SK-N-MC (cell line): Measurements from ENCODE around the gene CLDN8.

Experiments used
- DNase-seq: peaks from one replicate; pipeline ENCODE4 v3.0.0-alpha.2; 2011; ENCODE audit warnings: low read depth, low spot score
- H3K27ac ChIP-seq: fragments of 200-600 bp; sonication (generic); 2 replicates; pipeline ENCODE4 v1.5.1; 2016; ENCODE audit warnings: mixed run types
- H3K36me3 ChIP-seq: fragments of 200-600 bp; sonication (generic); 2 replicates; pipeline ENCODE4 v1.6.1; 2017; ENCODE audit warnings: antibody characterized with exemption, low read length, mixed read lengths; ENCODE audit not compliant: insufficient read depth
- H3K4me3 ChIP-seq: fragments of 200-600 bp; sonication (generic); 2 replicates; pipeline ENCODE4 v1.5.1; 2016
- H3K9ac ChIP-seq: fragments of 200-600 bp; sonication (generic); 2 replicates; pipeline ENCODE4 v1.8.0; 2017; ENCODE audit warnings: mixed run types, mixed read lengths; ENCODE audit not compliant: insufficient read length
- H3K9me3 ChIP-seq: fragments of 200-600 bp; sonication (generic); 2 replicates; pipeline ENCODE4 v1.6.1; 2017; ENCODE audit warnings: low read depth, mild to moderate bottlenecking, antibody characterized with exemption, low read length, moderate library complexity, mixed read lengths
- EZH2 ChIP-seq: fragments of 200-600 bp; sonication (generic); IDR thresholded peaks from one replicate; pipeline ENCODE4 v1.6.1; 2017; ENCODE audit warnings: antibody characterized with exemption
- FOXP2 ChIP-seq: optimal IDR thresholded peaks from 2 replicates; pipeline ENCODE3; 2011; ENCODE audit warnings: mild to moderate bottlenecking, moderate library complexity; ENCODE audit not compliant: insufficient read depth; ENCODE audit errors: extremely low read length, control extremely low read depth
- POLR2AphosphoS5 ChIP-seq: IDR thresholded peaks from 2 replicates; pipeline ENCODE4 v1.6.1; 2012; ENCODE audit warnings: mild to moderate bottlenecking, low read depth, low read length, borderline replicate concordance

The CLDN8 gene

DNA sequence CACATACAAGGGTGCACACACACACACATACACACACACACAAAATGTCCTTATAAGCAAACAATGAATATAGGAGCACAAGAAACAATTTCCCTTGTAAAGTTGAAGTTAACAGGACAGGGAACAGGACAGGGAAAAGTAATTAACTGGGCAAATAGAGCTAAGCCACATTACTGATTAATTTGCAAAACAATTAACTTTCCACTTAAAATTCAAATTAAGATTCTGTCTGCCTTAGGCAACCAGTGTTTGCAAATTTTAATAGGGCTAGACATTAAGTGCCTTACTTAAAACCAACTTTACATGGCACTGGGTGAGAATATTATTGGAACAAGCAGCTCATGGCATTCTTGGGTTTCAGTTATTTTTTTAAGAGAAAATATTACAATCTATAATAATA lies 6.8 kb upstream of the CLDN8 start:
- Histone ChIP-seq H3K9ac (no peak overlapping the region), H3K9me3 (no peaks in the 10 kb centered on the region), H3K36me3 (no peaks in the 10 kb centered on the region), H3K27ac (no peak overlapping the region), H3K4me3 (no peak overlapping the region)
- TF ChIP-seq POLR2AphosphoS5, result no peak
- TF ChIP-seq EZH2, result no peak
- DNase-seq, result no peak

DNA sequence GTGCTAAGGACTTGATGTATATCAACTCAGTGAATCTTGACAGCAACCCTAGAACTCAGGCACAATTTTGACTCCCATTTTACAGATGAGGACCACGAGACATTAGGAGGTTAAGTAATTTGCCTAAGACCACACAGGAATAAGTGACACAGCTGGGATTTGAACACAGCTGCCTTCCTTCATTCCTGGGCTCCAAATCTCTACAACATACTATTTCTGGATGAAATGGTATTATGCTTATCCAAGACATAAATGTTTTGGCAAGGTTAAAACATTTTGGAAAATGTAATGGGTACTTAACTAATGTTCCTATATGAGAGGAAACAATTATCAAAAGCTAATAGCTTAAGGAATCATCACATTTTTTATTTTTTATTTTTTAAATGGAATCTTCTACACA lies 4.8 kb downstream of the CLDN8 start:
- H3K27ac ChIP-seq, result no peak overlapping the region
- no peak for DNase-seq
- no peaks in the 10 kb centered on the region for H3K36me3 ChIP-seq
- no peak overlapping the region for H3K9ac ChIP-seq
- TF ChIP-seq POLR2AphosphoS5 (no peak), FOXP2 (no peak), EZH2 (no peak)
- no peak overlapping the region for H3K4me3 ChIP-seq
- no peaks in the 10 kb centered on the region for H3K9me3 ChIP-seq

DNA sequence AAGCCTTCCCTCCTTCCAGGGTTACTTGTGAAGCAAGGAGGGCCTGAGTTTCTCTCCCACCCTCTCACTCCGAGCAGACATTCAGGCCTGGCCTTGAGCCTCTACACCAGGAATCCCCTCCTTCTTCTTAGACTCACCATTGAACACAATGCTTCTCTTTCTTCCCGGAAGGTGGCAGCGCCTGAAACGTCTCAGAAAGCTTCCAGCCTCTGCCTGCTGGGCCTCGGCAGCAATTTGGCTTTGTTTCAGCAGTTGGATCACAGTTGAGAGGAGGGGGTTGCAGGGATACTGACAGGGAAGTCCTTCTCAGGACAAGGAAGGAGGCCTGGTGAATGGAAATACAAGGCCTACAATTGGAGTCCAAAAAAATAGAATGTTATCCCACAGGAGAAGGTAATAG lies 6.3 kb downstream of the CLDN8 start:
- H3K27ac ChIP-seq, result no peak overlapping the region
- H3K9ac ChIP-seq, result no peak overlapping the region
- TF ChIP-seq POLR2AphosphoS5 (no peak), EZH2 (no peak)
- no peaks in the 10 kb centered on the region for H3K36me3 ChIP-seq
- H3K9me3 ChIP-seq, result no peaks in the 10 kb centered on the region
- DNase-seq, result no peak
- no peak overlapping the region for H3K4me3 ChIP-seq

DNA sequence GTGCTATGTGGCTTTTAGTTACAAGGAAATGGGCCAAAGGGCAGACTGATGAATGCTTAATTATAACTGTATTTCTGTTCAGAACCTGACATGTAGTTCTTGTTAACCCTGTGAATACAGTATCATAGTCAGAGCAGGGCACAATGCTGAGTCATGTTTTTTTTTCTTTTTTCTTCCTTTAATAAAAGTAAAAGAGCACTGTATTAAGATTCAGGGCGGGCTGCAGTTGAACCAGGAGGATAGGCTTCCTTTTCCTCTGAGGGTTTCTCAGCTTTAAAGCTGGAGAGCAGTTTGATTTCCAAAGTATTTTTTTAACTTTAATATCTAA lies 8.7 kb downstream of the CLDN8 start:
- Histone ChIP-seq H3K4me3 (no peak overlapping the region), H3K27ac (peak overlapping the region; percentile 38; the same call in 1 of the 2 replicates), H3K9me3 (no peaks in the 10 kb centered on the region), H3K36me3 (no peaks in the 10 kb centered on the region), H3K9ac (no peak overlapping the region)
- DNase-seq, result no peak
- TF ChIP-seq FOXP2, result no peak

DNA sequence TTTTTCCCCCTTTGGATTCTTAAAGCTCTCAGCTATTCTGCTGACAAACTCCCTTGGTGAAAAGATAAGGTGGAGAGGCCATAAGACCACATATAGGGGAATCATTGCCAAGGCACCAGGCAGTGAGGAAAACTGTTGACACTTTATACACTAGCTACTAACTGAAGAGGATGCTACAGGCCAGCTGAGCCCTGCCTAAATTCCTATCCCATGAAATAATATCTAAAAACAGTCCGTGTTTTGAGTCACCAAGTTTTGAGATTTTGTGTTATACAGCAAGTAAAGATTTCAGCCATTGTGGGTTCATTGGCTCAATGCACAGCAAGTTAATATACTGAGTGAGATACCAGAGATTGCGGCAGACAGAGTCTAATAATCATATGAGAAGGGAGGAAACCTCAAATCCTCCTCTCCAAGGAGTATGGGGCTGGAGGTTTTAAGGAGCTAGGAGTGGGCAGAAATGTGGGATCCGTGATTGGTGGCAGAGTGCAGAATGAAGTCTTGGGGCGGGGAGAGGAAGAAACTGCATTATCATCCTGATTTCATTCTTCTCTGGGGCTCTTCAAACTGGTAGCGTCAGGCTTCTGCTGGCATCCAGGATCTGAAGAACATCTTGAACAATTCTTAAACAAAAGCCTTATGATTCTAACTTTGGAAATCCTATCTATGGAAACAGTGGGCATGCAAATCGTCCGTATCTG lies 9.2 kb downstream of the CLDN8 start:
- peak overlapping the region; percentile 38; the same call in 1 of the 2 replicates for H3K27ac ChIP-seq
- peak; percentile 6 for DNase-seq

DNA sequence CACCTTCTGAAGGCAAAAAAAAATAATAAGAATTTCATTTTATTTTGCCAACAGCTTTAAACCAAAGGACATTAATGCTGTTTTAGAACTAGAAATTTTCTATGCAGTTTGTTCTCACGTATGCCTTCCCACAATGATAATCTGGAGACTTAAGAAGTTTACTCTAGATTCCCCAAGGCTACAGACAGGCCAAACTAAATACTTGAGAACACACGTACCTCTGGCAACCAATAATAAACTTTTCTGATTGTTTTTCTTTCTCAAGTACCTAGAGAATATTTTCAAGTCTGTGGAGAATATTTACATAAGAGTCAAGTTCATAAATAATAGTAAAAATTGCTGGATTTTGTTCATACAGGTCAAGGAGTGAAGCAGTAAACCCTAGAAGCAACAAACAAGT lies 15.9 kb downstream of the CLDN8 start:
- H3K9me3 ChIP-seq, result no peaks in the 10 kb centered on the region
- H3K27ac ChIP-seq, result no peak overlapping the region
- TF ChIP-seq POLR2AphosphoS5 (no peak), EZH2 (no peak), FOXP2 (no peak)

More for the DNA sequence above, 9.2 kb downstream of the CLDN8 start:
- Histone ChIP-seq H3K36me3 (no peaks in the 10 kb centered on the region), H3K9ac (no peak overlapping the region), H3K9me3 (no peaks in the 10 kb centered on the region), H3K4me3 (no peak overlapping the region)
- TF ChIP-seq FOXP2, result no peak

DNA sequence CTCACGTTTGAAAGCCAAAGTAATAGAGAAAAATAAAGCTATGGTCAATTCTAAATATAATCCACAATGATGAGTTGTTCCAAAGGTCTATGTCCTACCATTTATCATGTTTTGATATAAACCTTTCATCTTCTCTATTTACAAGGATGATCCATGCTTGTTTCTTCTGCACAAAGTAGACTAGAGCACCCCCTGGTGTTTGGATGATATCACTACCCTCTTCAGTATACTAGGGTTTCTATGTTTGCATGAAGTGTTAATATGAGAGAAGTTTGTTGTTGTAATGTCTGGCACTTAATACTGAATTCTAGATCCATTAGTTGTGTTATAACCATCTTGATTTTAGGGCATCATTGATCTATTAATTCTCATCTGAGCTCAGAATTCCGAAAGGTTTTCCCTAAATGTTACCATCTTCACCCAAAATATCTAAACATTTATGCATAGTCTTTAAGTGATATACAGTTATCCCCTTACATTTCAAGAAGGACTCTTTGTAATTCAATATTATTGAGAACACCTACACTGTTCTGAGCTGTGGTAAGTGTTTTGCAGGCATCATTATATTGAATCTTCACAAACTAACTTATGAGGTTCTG lies 21.1 kb downstream of the CLDN8 start:
- Histone ChIP-seq H3K27ac (no peak overlapping the region), H3K4me3 (no peak overlapping the region), H3K9me3 (no peaks in the 10 kb centered on the region), H3K36me3 (no peaks in the 10 kb centered on the region), H3K9ac (no peak overlapping the region)
- TF ChIP-seq POLR2AphosphoS5 (no peak), EZH2 (no peak), FOXP2 (no peak)
- DNase-seq, result peak; percentile 56

More for the DNA sequence above, 15.9 kb downstream of the CLDN8 start:
- no peak overlapping the region for H3K4me3 ChIP-seq
- no peaks in the 10 kb centered on the region for H3K36me3 ChIP-seq
- DNase-seq, result no peak
- H3K9ac ChIP-seq, result no peak overlapping the region

DNA sequence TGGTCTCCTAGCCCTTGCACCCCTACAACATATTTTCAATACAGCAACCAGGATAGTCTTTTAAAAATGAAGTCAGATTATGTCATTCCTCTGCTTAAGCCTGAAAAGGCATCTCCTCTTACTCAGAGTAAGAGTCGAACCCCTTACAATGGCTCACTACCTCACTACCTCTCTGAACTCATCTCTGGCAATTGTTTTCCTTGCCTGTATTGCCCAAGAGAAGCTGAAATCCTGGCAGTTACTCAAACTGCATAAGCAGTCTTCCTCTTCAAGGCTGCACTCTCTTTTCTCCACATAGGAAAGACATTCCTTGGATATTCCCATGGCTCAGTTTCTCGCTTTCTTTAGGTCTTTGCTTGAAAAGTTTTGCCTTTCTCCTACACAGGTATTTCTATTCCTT lies 22.7 kb downstream of the CLDN8 start:
- TF ChIP-seq FOXP2, result no peak
- TF ChIP-seq POLR2AphosphoS5, result no peak
- no peak for TF ChIP-seq EZH2
- Histone ChIP-seq H3K9me3 (no peaks in the 10 kb centered on the region), H3K36me3 (no peaks in the 10 kb centered on the region), H3K27ac (no peak overlapping the region), H3K9ac (no peak overlapping the region), H3K4me3 (no peak overlapping the region)
- no peak for DNase-seq

DNA sequence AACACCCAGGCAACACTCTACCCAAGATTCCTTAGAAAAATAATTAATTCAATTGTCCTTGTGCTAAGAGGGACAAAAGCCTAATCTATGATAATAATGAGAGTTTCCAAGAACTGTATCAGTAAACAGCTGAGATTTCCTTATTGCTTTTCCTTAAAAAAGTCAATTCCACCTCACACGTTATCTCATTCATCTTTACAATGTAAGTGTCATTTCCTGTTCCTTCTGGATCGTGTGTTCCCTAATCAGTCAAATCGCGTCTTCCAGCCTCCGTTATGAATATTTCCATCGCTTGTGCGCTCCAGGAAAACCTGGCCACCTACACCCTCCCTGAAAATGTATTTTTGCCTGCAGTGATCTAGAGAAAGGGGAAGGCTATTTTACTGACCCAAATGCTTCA lies 25.3 kb downstream of the CLDN8 start:
- Histone ChIP-seq H3K9me3 (no peaks in the 10 kb centered on the region), H3K9ac (no peak overlapping the region), H3K36me3 (no peaks in the 10 kb centered on the region), H3K27ac (no peak overlapping the region), H3K4me3 (no peak overlapping the region)
- no peak for DNase-seq
- TF ChIP-seq POLR2AphosphoS5, result no peak
- TF ChIP-seq EZH2, result no peak
- no peak for TF ChIP-seq FOXP2
